Measurements from ENCODE around the gene ITPKC. TPM values are rescaled to one million over a fixed set of nuclear protein-coding genes. Genes with fewer than 3 reads are reported as not detected.

The ITPKC gene
- total and polyA plus RNA-seq, 2 of the 13 experiments (the other 11 are each of a cell fraction or from before 2014, with no cell fraction given): 6.9 to 11.2 TPM

GRCh38 chr19:40714441-40715299, 2.2 kb upstream of the ITPKC start (continued):
- TF ChIP-seq NONO (IDR thresholded peaks at IDR 0.05): no peak
- TF ChIP-seq NONO (CRISPR knock-in tag; conservative IDR thresholded peaks at IDR 0.05): no peak
- TF ChIP-seq SYNCRIP (IDR thresholded peaks at IDR 0.05; ENCODE audit: insufficient read depth, low read depth, low read length): no peak
- TF ChIP-seq ZNF83 (CRISPR knock-in tag; IDR thresholded peaks at IDR 0.05; ENCODE audit: borderline replicate concordance): no peak
- no peak for TF ChIP-seq ZNF792 (CRISPR knock-in tag; IDR thresholded peaks at IDR 0.05)
- no peak for TF ChIP-seq NFAT5 (CRISPR knock-in tag; IDR thresholded peaks at IDR 0.05)
- no peak for TF ChIP-seq ZNF207 (IDR thresholded peaks at IDR 0.05; ENCODE audit: borderline replicate concordance)
- no peak for TF ChIP-seq RARA (CRISPR knock-in tag; IDR thresholded peaks at IDR 0.05)
- TF ChIP-seq GABPA (IDR thresholded peaks at IDR 0.05; ENCODE audit: low read depth, low read length): peak; percentile 52
- peak; percentile 72 for TF ChIP-seq GABPA (CRISPR knock-in tag; IDR thresholded peaks at IDR 0.05; ENCODE audit: low read depth)
- no peak for TF ChIP-seq SRF (IDR thresholded peaks at IDR 0.05; ENCODE audit: low read depth, low read length)
- TF ChIP-seq ZKSCAN5 (CRISPR knock-in tag; IDR thresholded peaks at IDR 0.05): no peak
- TF ChIP-seq GMEB2 (CRISPR knock-in tag; IDR thresholded peaks at IDR 0.05; ENCODE audit: low read depth): no peak
- TF ChIP-seq EEA1 (CRISPR knock-in tag; IDR thresholded peaks at IDR 0.05; ENCODE audit: borderline replicate concordance): no peak
- no peak for TF ChIP-seq TP53 (CRISPR knock-in tag; conservative IDR thresholded peaks at IDR 0.05)
- TF ChIP-seq PPARG (CRISPR knock-in tag; conservative IDR thresholded peaks at IDR 0.05): no peak
- TF ChIP-seq RBM22 (optimal IDR thresholded peaks at IDR 0.05; ENCODE audit: low read length): no peak
- TF ChIP-seq ZNF619 (CRISPR knock-in tag; IDR thresholded peaks at IDR 0.05): no peak
- no peak for TF ChIP-seq ZC3H13 (CRISPR knock-in tag; IDR thresholded peaks at IDR 0.05)
- no peak for TF ChIP-seq ZSCAN30 (CRISPR knock-in tag; IDR thresholded peaks at IDR 0.05)
- TF ChIP-seq SRSF9 (IDR thresholded peaks at IDR 0.05; ENCODE audit: borderline replicate concordance, insufficient read depth, low read depth, low read length, poor library complexity, severe bottlenecking): no peak
- TF ChIP-seq ZSCAN31 (CRISPR knock-in tag; IDR thresholded peaks at IDR 0.05; ENCODE audit: low read depth): no peak
- TF ChIP-seq NFKB2 (CRISPR knock-in tag; IDR thresholded peaks at IDR 0.05; ENCODE audit: borderline replicate concordance): no peak
- TF ChIP-seq SATB2 (CRISPR knock-in tag; IDR thresholded peaks at IDR 0.05): no peak
- TF ChIP-seq ELF3 (CRISPR knock-in tag; IDR thresholded peaks at IDR 0.05): no peak; the same call in 1 of the 2 replicates
- TF ChIP-seq ZBTB20 (CRISPR knock-in tag; IDR thresholded peaks at IDR 0.05; ENCODE audit: borderline replicate concordance, low read depth): no peak
- no peak for TF ChIP-seq BHLHE40 (IDR thresholded peaks at IDR 0.05; ENCODE audit: low read length)

Data from HepG2 (cell line).